HEK293T (cell line): Measurements from ENCODE around the gene INO80E.
"Not testable (repeated sequence)": the region's sequence is repeated elsewhere in the genome, so short reads cannot be mapped to it uniquely, and the experiment has no call there.

ENCODE experiments used
- CTCF ChIA-PET: fragments of 350-600 bp; formaldehyde crosslinking; extraction: SDS; loops from one replicate; lab custom pipeline; 2021; ENCODE audit warnings: antibody characterized with exemption, inconsistent platforms; lab: Yijun Ruan, JAX
- POLR2A ChIA-PET: fragments of 350-600 bp; formaldehyde crosslinking; extraction: SDS; loops from one replicate; lab custom pipeline; 2020; ENCODE audit warnings: antibody characterized with exemption, inconsistent platforms; lab: Yijun Ruan, JAX
- DNase-seq: peaks from one replicate; pipeline ENCODE4 v3.0.0; 2012; ENCODE audit warnings: mixed read lengths; ENCODE audit errors: extremely low spot score
- ARNT ChIP-seq: fragments of 450-650 bp; IDR thresholded peaks from 2 replicates; pipeline ENCODE4 v1.6.1; 2017; ENCODE audit warnings: mild to moderate bottlenecking
- BHLHE40 ChIP-seq: fragments of 450-650 bp; IDR thresholded peaks from 2 replicates; pipeline ENCODE4 v1.6.1; 2016; ENCODE audit warnings: mild to moderate bottlenecking, moderate library complexity, borderline replicate concordance
- CTBP1 ChIP-seq: fragments of 450-650 bp; IDR thresholded peaks from 2 replicates; pipeline ENCODE4 v1.6.1; 2016; ENCODE audit warnings: borderline replicate concordance
- ELF4 ChIP-seq: fragments of 450-650 bp; IDR thresholded peaks from 2 replicates; pipeline ENCODE4 v1.6.1; 2017; ENCODE audit warnings: antibody characterized with exemption
- FOXA1 ChIP-seq: fragments of 450-650 bp; IDR thresholded peaks from 2 replicates; pipeline ENCODE4 v1.6.1; 2016; ENCODE audit warnings: mild to moderate bottlenecking
- FOXK2 ChIP-seq: fragments of 450-650 bp; IDR thresholded peaks from 2 replicates; pipeline ENCODE4 v1.6.1; 2016; ENCODE audit warnings: mild to moderate bottlenecking
- HDGF ChIP-seq: fragments of 450-650 bp; IDR thresholded peaks from 2 replicates; pipeline ENCODE4 v1.6.1; 2017; ENCODE audit warnings: antibody characterized with exemption, borderline replicate concordance
- L3MBTL2 ChIP-seq: fragments of 450-650 bp; conservative IDR thresholded peaks from 2 replicates; pipeline ENCODE4 v1.6.1; 2016; ENCODE audit warnings: mild to moderate bottlenecking
- LEF1 ChIP-seq: fragments of 450-650 bp; IDR thresholded peaks from 2 replicates; pipeline ENCODE4 v1.6.1; 2017; ENCODE audit warnings: mild to moderate bottlenecking, borderline replicate concordance
- NFRKB ChIP-seq: fragments of 450-650 bp; IDR thresholded peaks from 2 replicates; pipeline ENCODE4 v1.6.1; 2016; ENCODE audit warnings: mild to moderate bottlenecking, moderate library complexity
- SP1 ChIP-seq: fragments of 450-650 bp; IDR thresholded peaks from 2 replicates; pipeline ENCODE4 v1.6.1; 2017
- SUZ12 ChIP-seq: fragments of 450-650 bp; IDR thresholded peaks from 2 replicates; pipeline ENCODE4 v1.6.1; 2016; ENCODE audit warnings: mild to moderate bottlenecking
- TARDBP ChIP-seq: fragments of 450-650 bp; IDR thresholded peaks from 2 replicates; pipeline ENCODE4 v1.6.1; 2016
- ZNF384 ChIP-seq: fragments of 450-650 bp; IDR thresholded peaks from 2 replicates; pipeline ENCODE4 v1.6.1; 2016
- TF ChIP-seq, protein P1 (sequence below): fragments of 450-650 bp; IDR thresholded peaks from 2 replicates; pipeline ENCODE4 v1.6.1; 2016

The INO80E gene

GRCh38 chr16:30030011-30030685, 34.1 kb downstream of the INO80E start:
- ChIA-PET CTCF (no interaction called here), POLR2A (interaction anchor here (1.4 to 2.9 kb wide), 2 partner anchors 9 to 104 kb away, joined by 3 to 11 read pairs; partner anchors contain the start of gene KCTD13)
- TF ChIP-seq ZNF384 (no peak), NFRKB (no peak), ELF4 (no peak), SUZ12 (no peak)
- no peak for DNase-seq

GRCh38 chr16:30030841-30031413, 34.9 kb downstream of the INO80E start, which contains the start of gene TLCD3B:
TSS of gene TLCD3B (minus strand) at chr16:30031271. CDS start at chr16:30030527, 744 bp downstream.
- ChIA-PET POLR2A (interaction anchor here (0.7 to 2.9 kb wide), 5 partner anchors 10 to 923 kb away, joined by 3 to 11 read pairs (median 3); partner anchors contain the start of gene KCTD13), CTCF (interaction anchor here (0.5 to 2.1 kb wide), 9 partner anchors 8 to 923 kb away, joined by 3 to 10 read pairs (median 5); partner anchors contain the start of genes C16orf92 and TAOK2)
- DNase-seq = no peak

DNA sequence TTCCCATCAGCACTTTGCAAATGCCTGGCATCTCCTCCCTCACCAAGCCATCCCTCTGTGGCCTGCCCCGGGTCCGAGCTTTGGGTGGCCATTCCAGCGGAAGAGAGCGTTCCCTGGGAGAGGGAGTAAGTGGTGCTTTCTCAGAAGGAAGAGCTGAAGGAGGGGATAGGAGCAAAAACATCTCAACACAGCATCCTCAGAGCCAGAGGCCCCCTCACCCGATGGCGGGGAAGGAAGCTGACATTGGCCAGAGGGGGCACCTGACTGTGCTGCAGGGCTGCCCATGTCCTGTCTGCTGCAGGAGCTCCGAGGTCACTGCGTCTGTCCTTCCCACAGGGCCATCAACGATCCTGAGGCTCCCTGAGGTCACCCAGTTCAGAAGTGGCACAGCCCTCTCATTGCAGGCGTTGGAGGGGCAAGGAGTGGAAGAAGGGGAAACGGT, 35.5 kb downstream of the INO80E start:
- DNase-seq = no peak

More at GRCh38 chr16:30030841-30031413, 34.9 kb downstream of the INO80E start, which contains the start of gene TLCD3B:
- TF ChIP-seq SUZ12 = no peak
- TF ChIP-seq, protein P1, sequence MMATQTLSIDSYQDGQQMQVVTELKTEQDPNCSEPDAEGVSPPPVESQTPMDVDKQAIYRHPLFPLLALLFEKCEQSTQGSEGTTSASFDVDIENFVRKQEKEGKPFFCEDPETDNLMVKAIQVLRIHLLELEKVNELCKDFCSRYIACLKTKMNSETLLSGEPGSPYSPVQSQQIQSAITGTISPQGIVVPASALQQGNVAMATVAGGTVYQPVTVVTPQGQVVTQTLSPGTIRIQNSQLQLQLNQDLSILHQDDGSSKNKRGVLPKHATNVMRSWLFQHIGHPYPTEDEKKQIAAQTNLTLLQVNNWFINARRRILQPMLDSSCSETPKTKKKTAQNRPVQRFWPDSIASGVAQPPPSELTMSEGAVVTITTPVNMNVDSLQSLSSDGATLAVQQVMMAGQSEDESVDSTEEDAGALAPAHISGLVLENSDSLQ = no peak
- no peak for TF ChIP-seq SP1
- no peak for TF ChIP-seq ZNF384
- no peak for TF ChIP-seq ARNT

GRCh38 chr16:30032083-30032819, 36.2 kb downstream of the INO80E start:
- CTCF ChIA-PET = interaction anchor here (0.5 to 2.1 kb wide), 31 partner anchors 8 to 951 kb away, joined by 3 to 10 read pairs (median 3); partner anchors contain the start of genes C16orf92, PRRT2, TAOK2 and TMEM219
- POLR2A ChIA-PET = interaction anchor here (0.5 to 2.9 kb wide), 6 partner anchors 11 to 217 kb away, joined by 3 to 11 read pairs (median 6); partner anchors contain the start of genes ALDOA, KCTD13 and PAGR1
- TF ChIP-seq SP1 (no peak), HDGF (no peak), ZNF384 (no peak), TARDBP (no peak), NFRKB (no peak), ELF4 (no peak), BHLHE40 (no peak), L3MBTL2 (no peak), CTBP1 (no peak), ARNT (no peak), LEF1 (no peak)
- TF ChIP-seq, protein P1 = no peak
- peak; percentile 89 for DNase-seq

More for the DNA sequence above, 35.5 kb downstream of the INO80E start:
- TF ChIP-seq ZNF384 (no peak), ELF4 (no peak), TARDBP (no peak), NFRKB (no peak), FOXA1 (no peak), SP1 (no peak), ARNT (no peak), L3MBTL2 (no peak)
- ChIA-PET CTCF (interaction anchor here (0.5 to 2.1 kb wide), 22 partner anchors 9 to 952 kb away, joined by 3 to 10 read pairs (median 4); partner anchors contain the start of genes C16orf92, PRRT2 and TAOK2), POLR2A (interaction anchor here (0.5 to 2.9 kb wide), 8 partner anchors 10 to 922 kb away, joined by 3 to 11 read pairs (median 4); partner anchors contain the start of genes ALDOA, KCTD13 and PAGR1)

DNA sequence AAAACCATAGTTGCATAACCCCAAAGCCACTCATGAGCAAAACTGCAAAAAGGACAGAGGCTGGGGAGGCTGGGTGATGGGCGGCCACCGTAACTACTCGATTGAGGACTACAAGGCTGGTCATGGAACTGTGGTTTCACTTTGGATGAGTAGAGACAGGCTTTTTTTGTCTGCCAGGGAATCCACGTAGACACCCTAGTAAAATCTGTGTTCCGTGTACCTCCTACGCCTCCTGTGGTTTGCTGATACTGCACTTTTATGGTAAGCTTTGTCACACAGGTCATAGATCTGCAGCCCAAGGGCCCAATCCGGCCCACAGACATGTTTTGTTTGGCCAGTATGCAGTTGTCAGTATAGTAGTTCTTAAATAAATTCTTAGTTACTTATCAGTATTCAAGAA, 37.2 kb downstream of the INO80E start:
- POLR2A ChIA-PET = interaction anchor here (1.3 to 2.9 kb wide), 3 partner anchors 10 to 107 kb away, joined by 5 to 11 read pairs (median 7); partner anchors contain the start of gene KCTD13
- CTCF ChIA-PET = interaction anchor here (0.9 to 1.7 kb wide), 3 partner anchors 14 to 72 kb away, joined by 3 to 6 read pairs (median 3); partner anchors contain the start of gene TMEM219

DNA sequence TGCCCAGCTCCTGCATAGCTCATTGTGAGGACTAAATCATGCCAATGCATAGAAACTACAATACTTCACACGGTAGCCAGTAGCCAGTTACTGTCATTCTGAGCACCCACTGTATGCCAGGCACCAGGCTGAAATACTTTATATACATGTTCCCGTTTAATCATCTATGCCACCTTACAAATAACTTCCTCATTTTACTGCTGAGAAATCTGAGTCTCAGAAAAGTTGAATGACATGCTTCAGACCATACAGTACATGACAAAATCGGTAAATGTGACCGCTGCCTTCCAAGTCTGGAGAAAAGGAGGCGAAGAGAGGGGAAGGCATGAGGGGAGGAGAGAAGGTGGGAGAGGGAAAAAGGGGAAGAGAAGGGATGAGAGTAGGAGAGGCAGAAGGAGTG, 44.2 kb downstream of the INO80E start:
- TF ChIP-seq HDGF (no peak), ELF4 (no peak), LEF1 (no peak), NFRKB (no peak), FOXA1 (no peak), FOXK2 (no peak), CTBP1 (no peak), ZNF384 (no peak), TARDBP (no peak), SUZ12 (no peak)
- CTCF ChIA-PET = interaction anchor here (1.5 to 2.3 kb wide), 2 partner anchors 8 to 15 kb away, joined by 6 to 10 read pairs; partner anchors contain the start of gene TLCD3B
- POLR2A ChIA-PET = interaction anchor here (1.2 to 1.6 kb wide), 3 partner anchors 9 to 25 kb away, joined by 3 to 8 read pairs (median 5); partner anchors contain the start of gene ALDOA

More for the DNA sequence above, 37.2 kb downstream of the INO80E start:
- no peak for DNase-seq
- TF ChIP-seq SP1 (no peak), FOXA1 (no peak), SUZ12 (no peak), ZNF384 (no peak)

GRCh38 chr16:30040690-30041089, 44.6 kb downstream of the INO80E start:
- DNase-seq = not testable (repeated sequence)
- CTCF ChIA-PET = interaction anchor here (1.5 to 2.3 kb wide), 2 partner anchors 9 to 14 kb away, joined by 6 to 10 read pairs; partner anchors contain the start of gene TLCD3B
- POLR2A ChIA-PET = interaction anchor here (1.2 to 1.6 kb wide), 4 partner anchors 9 to 143 kb away, joined by 3 to 8 read pairs (median 3); partner anchors contain the start of genes ALDOA and CORO1A

More for the DNA sequence above, 44.2 kb downstream of the INO80E start:
- no peak for DNase-seq
